ENCODE results near the gene SNAPC2.
A peak's percentile ranks its signal among the peaks of the same experiment; 100 is the strongest.

DNA sequence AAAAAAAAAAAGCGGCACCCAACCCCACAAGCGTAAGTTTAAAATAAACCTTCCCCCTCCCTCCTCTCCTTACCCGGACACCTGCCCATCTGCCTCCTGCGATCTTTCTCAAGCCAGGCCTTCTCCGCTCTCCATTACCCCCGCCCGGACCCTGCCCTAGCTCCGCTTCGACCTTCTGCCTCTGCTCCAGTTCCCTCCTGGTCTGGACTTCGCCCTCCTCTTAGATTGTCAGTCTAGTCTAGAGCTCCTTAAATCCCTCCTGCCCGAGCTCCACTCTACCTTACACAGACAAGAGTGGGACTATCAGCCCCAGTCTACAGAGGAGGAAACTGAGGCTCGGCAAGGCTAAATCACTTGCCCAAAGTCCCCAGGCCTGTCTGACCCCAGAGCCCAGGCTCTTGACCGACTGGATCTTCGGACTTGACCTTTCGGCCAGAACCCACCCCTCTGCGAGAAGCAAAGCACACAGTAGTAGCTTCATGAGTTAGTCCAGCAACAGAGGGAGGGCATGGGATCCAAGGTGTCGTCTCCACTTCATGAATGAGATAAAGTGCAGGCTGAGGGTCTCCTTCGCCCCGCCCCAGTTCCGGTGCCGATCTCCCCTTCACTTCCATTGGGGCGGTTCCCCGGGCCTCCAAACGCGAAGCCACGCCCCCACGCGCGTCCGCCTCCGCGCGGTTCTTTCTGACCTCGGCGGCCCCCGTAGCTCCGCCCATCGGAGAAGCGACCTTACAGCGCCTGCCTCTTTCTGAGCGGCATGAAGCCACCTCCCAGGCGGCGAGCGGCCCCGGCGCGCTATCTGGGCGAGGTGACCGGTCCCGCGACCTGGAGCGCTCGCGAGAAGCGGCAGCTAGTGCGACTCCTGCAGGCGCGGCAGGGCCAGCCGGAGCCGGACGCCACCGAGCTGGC is at the start of gene SNAPC2:
- TF ChIP-seq, protein P1, sequence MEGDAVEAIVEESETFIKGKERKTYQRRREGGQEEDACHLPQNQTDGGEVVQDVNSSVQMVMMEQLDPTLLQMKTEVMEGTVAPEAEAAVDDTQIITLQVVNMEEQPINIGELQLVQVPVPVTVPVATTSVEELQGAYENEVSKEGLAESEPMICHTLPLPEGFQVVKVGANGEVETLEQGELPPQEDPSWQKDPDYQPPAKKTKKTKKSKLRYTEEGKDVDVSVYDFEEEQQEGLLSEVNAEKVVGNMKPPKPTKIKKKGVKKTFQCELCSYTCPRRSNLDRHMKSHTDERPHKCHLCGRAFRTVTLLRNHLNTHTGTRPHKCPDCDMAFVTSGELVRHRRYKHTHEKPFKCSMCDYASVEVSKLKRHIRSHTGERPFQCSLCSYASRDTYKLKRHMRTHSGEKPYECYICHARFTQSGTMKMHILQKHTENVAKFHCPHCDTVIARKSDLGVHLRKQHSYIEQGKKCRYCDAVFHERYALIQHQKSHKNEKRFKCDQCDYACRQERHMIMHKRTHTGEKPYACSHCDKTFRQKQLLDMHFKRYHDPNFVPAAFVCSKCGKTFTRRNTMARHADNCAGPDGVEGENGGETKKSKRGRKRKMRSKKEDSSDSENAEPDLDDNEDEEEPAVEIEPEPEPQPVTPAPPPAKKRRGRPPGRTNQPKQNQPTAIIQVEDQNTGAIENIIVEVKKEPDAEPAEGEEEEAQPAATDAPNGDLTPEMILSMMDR (IDR thresholded peaks at IDR 0.05) = no peak
- TF ChIP-seq ZNF138 (CRISPR knock-in tag; conservative IDR thresholded peaks at IDR 0.05) (peak; percentile 91; the same call in 1 of the 2 replicates), GTF2I (CRISPR knock-in tag; conservative IDR thresholded peaks at IDR 0.05) (no peak), ZNF232 (CRISPR knock-in tag; IDR thresholded peaks at IDR 0.05) (no peak; the same call in 1 of the 2 replicates)
- TF ChIP-seq, protein P2, sequence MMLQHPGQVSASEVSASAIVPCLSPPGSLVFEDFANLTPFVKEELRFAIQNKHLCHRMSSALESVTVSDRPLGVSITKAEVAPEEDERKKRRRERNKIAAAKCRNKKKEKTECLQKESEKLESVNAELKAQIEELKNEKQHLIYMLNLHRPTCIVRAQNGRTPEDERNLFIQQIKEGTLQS (CRISPR knock-in tag; conservative IDR thresholded peaks at IDR 0.05) = no peak
- TF ChIP-seq, protein P3, sequence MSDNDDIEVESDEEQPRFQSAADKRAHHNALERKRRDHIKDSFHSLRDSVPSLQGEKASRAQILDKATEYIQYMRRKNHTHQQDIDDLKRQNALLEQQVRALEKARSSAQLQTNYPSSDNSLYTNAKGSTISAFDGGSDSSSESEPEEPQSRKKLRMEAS (CRISPR knock-in tag; IDR thresholded peaks at IDR 0.05) = peak; percentile 64; the same call in 1 of the 2 replicates
- TF ChIP-seq, protein P4, sequence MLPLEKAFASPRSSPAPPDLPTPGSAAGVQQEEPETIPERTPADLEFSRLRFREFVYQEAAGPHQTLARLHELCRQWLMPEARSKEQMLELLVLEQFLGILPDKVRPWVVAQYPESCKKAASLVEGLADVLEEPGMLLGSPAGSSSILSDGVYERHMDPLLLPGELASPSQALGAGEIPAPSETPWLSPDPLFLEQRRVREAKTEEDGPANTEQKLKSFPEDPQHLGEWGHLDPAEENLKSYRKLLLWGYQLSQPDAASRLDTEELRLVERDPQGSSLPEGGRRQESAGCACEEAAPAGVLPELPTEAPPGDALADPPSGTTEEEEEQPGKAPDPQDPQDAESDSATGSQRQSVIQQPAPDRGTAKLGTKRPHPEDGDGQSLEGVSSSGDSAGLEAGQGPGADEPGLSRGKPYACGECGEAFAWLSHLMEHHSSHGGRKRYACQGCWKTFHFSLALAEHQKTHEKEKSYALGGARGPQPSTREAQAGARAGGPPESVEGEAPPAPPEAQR (CRISPR knock-in tag; IDR thresholded peaks at IDR 0.05) = no peak

Data from WTC11 (cell line).